ENCODE measurements around the gene BEND6. TPM values are rescaled to one million over a fixed set of nuclear protein-coding genes. Genes with fewer than 3 reads are reported as not detected.

Gene BEND6
- total and polyA plus RNA-seq, 4 donors, result under 0.01 to 0.14 (median 0.03) TPM; not detected in 1

DNA sequence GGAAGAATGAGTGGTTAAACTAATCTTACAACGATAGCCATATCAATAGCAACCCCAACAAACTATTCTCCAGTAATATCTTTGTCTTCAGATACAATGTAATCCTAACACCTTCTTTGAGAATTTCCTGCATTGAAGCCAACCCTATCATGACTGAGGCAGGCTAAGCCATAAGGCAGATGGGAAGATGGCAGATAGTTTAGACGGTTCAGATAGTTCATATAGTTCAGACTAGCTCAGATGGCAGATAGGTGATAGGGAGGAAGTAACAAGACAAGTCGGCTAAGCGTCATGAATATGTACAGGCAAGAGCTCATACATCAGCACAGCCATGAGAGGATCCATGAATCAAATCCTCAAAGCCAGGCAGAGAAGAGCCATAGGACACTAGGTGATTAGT lies 39.1 kb upstream of the BEND6 start:
- WGBS, result 80% methylated on average over 4 of the region's 4 CpGs
- H3K4me1 ChIP-seq (ENCODE audit: control insufficient read depth in 4 of 4, insufficient read depth in 4 of 4, low read length in 3 of 4), result no peaks in the 10 kb centered on the region

DNA sequence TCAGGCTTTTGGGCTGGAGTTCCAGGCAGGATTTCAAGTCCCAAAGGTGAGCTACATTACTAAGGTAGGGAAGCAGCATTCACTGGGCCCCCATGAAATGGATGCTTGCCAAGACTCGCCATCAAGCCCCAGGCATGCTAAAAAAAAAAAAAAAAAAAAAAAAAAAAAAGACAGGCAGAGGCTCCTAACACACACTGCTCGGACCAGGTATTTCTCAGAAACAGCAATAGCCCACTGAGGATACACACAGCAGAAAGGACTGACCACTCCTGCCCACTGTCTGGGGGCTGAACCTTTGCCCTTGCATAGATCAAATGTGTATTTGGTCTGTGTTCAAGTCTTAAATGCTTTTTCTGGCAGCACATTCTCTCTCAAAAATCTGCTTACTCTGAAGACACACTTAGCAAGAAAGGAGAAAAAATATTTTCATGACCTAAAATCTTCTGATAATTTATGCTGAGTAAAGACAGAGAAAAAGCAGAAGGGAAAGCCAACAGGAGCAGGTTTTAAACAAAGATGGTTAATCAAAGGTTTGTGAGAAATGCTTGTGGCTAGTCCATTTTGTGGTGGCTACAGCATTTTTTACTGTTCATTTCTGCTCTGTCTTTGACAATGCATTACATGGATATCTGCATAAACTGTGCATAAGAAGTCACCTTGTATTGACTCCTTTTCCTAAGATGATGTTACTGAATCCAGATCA lies 37.9 kb upstream of the BEND6 start:
- WGBS, result 45% methylated on average over 2 of the region's 2 CpGs
- TF ChIP-seq, protein P1, sequence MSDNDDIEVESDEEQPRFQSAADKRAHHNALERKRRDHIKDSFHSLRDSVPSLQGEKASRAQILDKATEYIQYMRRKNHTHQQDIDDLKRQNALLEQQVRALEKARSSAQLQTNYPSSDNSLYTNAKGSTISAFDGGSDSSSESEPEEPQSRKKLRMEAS (IDR thresholded peaks at IDR 0.05), result no peak
- TF ChIP-seq YY1 (IDR thresholded peaks at IDR 0.05), result no peak

More for the DNA sequence above, 39.1 kb upstream of the BEND6 start:
- Histone ChIP-seq H3K9me3 (ENCODE audit: control insufficient read depth in 4 of 4, low read length in 3 of 4) (no peaks in the 10 kb centered on the region), H3K27ac (ENCODE audit: low read depth in 1 of 2, low read length in 2 of 2) (no peak overlapping the region), H3K36me3 (ENCODE audit: control insufficient read depth in 4 of 4, insufficient read depth in 3 of 4, low read depth in 1 of 4, low read length in 3 of 4) (no peaks in the 10 kb centered on the region), H3K27me3 (ENCODE audit: control insufficient read depth in 4 of 4, insufficient read depth in 4 of 4, low read length in 3 of 4) (peaks cover 0 to 3% (median under 1%) of the 10 kb centered on the region in 4 donors), H3K9ac (ENCODE audit: low read depth in 1 of 2, low read length in 2 of 2) (no peak overlapping the region), H3K4me3 (ENCODE audit: low read depth in 1 of 3, low read length in 3 of 3) (no peak overlapping the region)
- no peak for DNase-seq (ENCODE audit: low spot score)
- TF ChIP-seq FOXA2 (IDR thresholded peaks at IDR 0.05) (no peak), YY1 (IDR thresholded peaks at IDR 0.05) (no peak), JUND (IDR thresholded peaks at IDR 0.05) (no peak), TAF1 (conservative IDR thresholded peaks at IDR 0.05) (no peak)
- TF ChIP-seq, protein P2, sequence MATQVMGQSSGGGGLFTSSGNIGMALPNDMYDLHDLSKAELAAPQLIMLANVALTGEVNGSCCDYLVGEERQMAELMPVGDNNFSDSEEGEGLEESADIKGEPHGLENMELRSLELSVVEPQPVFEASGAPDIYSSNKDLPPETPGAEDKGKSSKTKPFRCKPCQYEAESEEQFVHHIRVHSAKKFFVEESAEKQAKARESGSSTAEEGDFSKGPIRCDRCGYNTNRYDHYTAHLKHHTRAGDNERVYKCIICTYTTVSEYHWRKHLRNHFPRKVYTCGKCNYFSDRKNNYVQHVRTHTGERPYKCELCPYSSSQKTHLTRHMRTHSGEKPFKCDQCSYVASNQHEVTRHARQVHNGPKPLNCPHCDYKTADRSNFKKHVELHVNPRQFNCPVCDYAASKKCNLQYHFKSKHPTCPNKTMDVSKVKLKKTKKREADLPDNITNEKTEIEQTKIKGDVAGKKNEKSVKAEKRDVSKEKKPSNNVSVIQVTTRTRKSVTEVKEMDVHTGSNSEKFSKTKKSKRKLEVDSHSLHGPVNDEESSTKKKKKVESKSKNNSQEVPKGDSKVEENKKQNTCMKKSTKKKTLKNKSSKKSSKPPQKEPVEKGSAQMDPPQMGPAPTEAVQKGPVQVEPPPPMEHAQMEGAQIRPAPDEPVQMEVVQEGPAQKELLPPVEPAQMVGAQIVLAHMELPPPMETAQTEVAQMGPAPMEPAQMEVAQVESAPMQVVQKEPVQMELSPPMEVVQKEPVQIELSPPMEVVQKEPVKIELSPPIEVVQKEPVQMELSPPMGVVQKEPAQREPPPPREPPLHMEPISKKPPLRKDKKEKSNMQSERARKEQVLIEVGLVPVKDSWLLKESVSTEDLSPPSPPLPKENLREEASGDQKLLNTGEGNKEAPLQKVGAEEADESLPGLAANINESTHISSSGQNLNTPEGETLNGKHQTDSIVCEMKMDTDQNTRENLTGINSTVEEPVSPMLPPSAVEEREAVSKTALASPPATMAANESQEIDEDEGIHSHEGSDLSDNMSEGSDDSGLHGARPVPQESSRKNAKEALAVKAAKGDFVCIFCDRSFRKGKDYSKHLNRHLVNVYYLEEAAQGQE (IDR thresholded peaks at IDR 0.05), result no peak

DNA sequence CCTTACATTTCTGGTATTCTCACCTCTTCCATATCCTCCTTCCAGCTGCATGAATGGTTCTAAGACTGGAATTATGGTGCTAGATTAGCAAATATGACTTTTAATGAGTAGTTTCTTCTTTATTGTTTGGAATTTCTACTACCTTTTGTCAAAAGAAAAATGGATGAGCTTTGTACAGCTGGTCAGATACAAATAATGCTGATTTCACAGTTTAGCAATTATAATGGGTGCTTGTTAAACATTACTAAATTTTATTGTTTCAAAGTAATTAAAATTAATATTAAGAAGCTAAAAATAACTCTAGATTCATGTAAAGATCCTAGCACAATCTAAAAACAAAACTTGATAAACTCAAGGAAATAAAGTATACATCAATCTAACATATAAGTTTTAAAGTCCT lies 32.3 kb upstream of the BEND6 start:
- Histone ChIP-seq H3K9me3 (ENCODE audit: control insufficient read depth in 4 of 4, low read length in 3 of 4) (no peaks in the 10 kb centered on the region), H3K4me3 (ENCODE audit: low read depth in 1 of 3, low read length in 3 of 3) (no peak overlapping the region), H3K4me1 (ENCODE audit: control insufficient read depth in 4 of 4, insufficient read depth in 4 of 4, low read length in 3 of 4) (no peaks in the 10 kb centered on the region), H3K9ac (ENCODE audit: low read depth in 1 of 2, low read length in 2 of 2) (no peak overlapping the region), H3K27ac (ENCODE audit: low read depth in 1 of 2, low read length in 2 of 2) (no peak overlapping the region), H3K27me3 (ENCODE audit: control insufficient read depth in 4 of 4, insufficient read depth in 4 of 4, low read length in 3 of 4) (peaks cover 0 to 10% (median 0%) of the 10 kb centered on the region in 4 donors), H3K36me3 (ENCODE audit: control insufficient read depth in 4 of 4, insufficient read depth in 3 of 4, low read depth in 1 of 4, low read length in 3 of 4) (no peaks in the 10 kb centered on the region)
- TF ChIP-seq, protein P3, sequence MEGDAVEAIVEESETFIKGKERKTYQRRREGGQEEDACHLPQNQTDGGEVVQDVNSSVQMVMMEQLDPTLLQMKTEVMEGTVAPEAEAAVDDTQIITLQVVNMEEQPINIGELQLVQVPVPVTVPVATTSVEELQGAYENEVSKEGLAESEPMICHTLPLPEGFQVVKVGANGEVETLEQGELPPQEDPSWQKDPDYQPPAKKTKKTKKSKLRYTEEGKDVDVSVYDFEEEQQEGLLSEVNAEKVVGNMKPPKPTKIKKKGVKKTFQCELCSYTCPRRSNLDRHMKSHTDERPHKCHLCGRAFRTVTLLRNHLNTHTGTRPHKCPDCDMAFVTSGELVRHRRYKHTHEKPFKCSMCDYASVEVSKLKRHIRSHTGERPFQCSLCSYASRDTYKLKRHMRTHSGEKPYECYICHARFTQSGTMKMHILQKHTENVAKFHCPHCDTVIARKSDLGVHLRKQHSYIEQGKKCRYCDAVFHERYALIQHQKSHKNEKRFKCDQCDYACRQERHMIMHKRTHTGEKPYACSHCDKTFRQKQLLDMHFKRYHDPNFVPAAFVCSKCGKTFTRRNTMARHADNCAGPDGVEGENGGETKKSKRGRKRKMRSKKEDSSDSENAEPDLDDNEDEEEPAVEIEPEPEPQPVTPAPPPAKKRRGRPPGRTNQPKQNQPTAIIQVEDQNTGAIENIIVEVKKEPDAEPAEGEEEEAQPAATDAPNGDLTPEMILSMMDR (IDR thresholded peaks at IDR 0.05; ENCODE audit: low read depth, low read length, missing input control), result no peak
- TF ChIP-seq RAD21 (IDR thresholded peaks at IDR 0.05), result no peak
- no peak for TF ChIP-seq HNF4G (IDR thresholded peaks at IDR 0.05)
- no peak for TF ChIP-seq SP1 (IDR thresholded peaks at IDR 0.05)
- TF ChIP-seq, protein P4, sequence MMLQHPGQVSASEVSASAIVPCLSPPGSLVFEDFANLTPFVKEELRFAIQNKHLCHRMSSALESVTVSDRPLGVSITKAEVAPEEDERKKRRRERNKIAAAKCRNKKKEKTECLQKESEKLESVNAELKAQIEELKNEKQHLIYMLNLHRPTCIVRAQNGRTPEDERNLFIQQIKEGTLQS (IDR thresholded peaks at IDR 0.05), result no peak
- DNase-seq (ENCODE audit: low spot score), result no peak

More for the DNA sequence above, 37.9 kb upstream of the BEND6 start:
- DNase-seq (ENCODE audit: low spot score), result no peak
- no peaks in the 10 kb centered on the region for H3K36me3 ChIP-seq (ENCODE audit: control insufficient read depth in 4 of 4, insufficient read depth in 3 of 4, low read depth in 1 of 4, low read length in 3 of 4)
- peaks cover 0 to 3% (median under 1%) of the 10 kb centered on the region in 4 donors for H3K27me3 ChIP-seq (ENCODE audit: control insufficient read depth in 4 of 4, insufficient read depth in 4 of 4, low read length in 3 of 4)
- H3K9me3 ChIP-seq (ENCODE audit: control insufficient read depth in 4 of 4, low read length in 3 of 4), result no peaks in the 10 kb centered on the region
- no peaks in the 10 kb centered on the region for H3K4me1 ChIP-seq (ENCODE audit: control insufficient read depth in 4 of 4, insufficient read depth in 4 of 4, low read length in 3 of 4)
- no peak overlapping the region for H3K27ac ChIP-seq (ENCODE audit: low read depth in 1 of 2, low read length in 2 of 2)
- no peak overlapping the region for H3K9ac ChIP-seq (ENCODE audit: low read depth in 1 of 2, low read length in 2 of 2)
- no peak overlapping the region for H3K4me3 ChIP-seq (ENCODE audit: low read depth in 1 of 3, low read length in 3 of 3)

Measured in liver (tissue), 9 donors.